Endodermal cell (in vitro differentiated cells): ENCODE results near the gene BTF3. TPM values are rescaled to one million over a fixed set of nuclear protein-coding genes. Genes with fewer than 3 reads are reported as not detected.

Experiments used
- DNase-seq: peaks from one replicate; pipeline ENCODE4 v3.0.0-alpha.2; 2017
- H3K27ac ChIP-seq: 2 replicates; pipeline ENCODE4 v1.5.1; 2013; ENCODE audit warnings: mild to moderate bottlenecking, low read depth, low read length, moderate library complexity
- H3K27me3 ChIP-seq: 2 replicates; pipeline ENCODE4 v1.6.1; 2013; ENCODE audit warnings: mild to moderate bottlenecking, low read length, moderate library complexity; ENCODE audit not compliant: insufficient read depth, control insufficient read depth, poor library complexity, severe bottlenecking
- H3K36me3 ChIP-seq: 2 replicates; pipeline ENCODE4 v1.7.0; 2013; ENCODE audit warnings: mild to moderate bottlenecking, low read length, moderate library complexity; ENCODE audit not compliant: control insufficient read depth, insufficient read depth
- H3K4me1 ChIP-seq: one replicate; pipeline ENCODE4 v1.7.0; 2013; ENCODE audit warnings: low read length; ENCODE audit not compliant: control insufficient read depth, insufficient read depth
- H3K4me3 ChIP-seq: 2 replicates; pipeline ENCODE4 v1.5.1; 2013; ENCODE audit warnings: mild to moderate bottlenecking, low read length, moderate library complexity
- H3K9ac ChIP-seq: 2 replicates; pipeline ENCODE4 v1.6.1; 2013; ENCODE audit warnings: mild to moderate bottlenecking, low read length, moderate library complexity; ENCODE audit not compliant: poor library complexity, severe bottlenecking; ENCODE audit errors: extremely low read depth
- H3K9me3 ChIP-seq: 2 replicates; pipeline ENCODE4 v1.6.1; 2013; ENCODE audit warnings: mild to moderate bottlenecking, low read length, moderate library complexity; ENCODE audit not compliant: control insufficient read depth
- H3K27ac Mint-ChIP-seq: 2 replicates; pipeline ENCODE4 v1.8.0; 2020; ENCODE audit warnings: mixed read lengths
- H3K27me3 Mint-ChIP-seq: 2 replicates; pipeline ENCODE4 v1.8.0; 2021; ENCODE audit warnings: mild to moderate bottlenecking, mixed read lengths; ENCODE audit not compliant: insufficient read depth
- H3K36me3 Mint-ChIP-seq: 2 replicates; pipeline ENCODE4 v1.8.0; 2020; ENCODE audit warnings: low read depth, mixed read lengths
- H3K4me1 Mint-ChIP-seq: 2 replicates; pipeline ENCODE4 v1.8.0; 2020; ENCODE audit warnings: mixed read lengths
- H3K4me3 Mint-ChIP-seq: 2 replicates; pipeline ENCODE4 v1.8.0; 2020; ENCODE audit warnings: mild to moderate bottlenecking, moderate library complexity, mixed read lengths
- H3K9me3 Mint-ChIP-seq: 2 replicates; pipeline ENCODE4 v1.8.0; 2020; ENCODE audit warnings: mild to moderate bottlenecking, mixed read lengths
- CTCF ChIP-seq: fragments of 200-600 bp; sonication (generic); conservative IDR thresholded peaks from 2 replicates; pipeline ENCODE4 v1.5.0; 2021; ENCODE audit warnings: antibody characterized with exemption, mild to moderate bottlenecking
- WGBS, 2 experiments: methylation state at CpG; one replicate each; pipeline versions ENCODE4 v1.1.5 to v1.1.7; 2013; ENCODE audit warnings: missing lambda C conversion rate in 2 of 2, mixed read lengths in 1 of 2; ENCODE audit not compliant: insufficient coverage in 1 of 2, insufficient read length in 1 of 2; 5-methylcytosine and 5-hydroxymethylcytosine counted together
- total RNA-seq, 2 donors: library from RNA; stranded (reverse); fragmentation: NEBNext Ultra II Directional in 1 of 2; extraction: Animal tissue kit (Norgen Biotek cat#: 25700) in 1 of 2; gene quantifications; 2 replicates in 1 of 2; 3 replicates in 1 of 2; pipeline ENCODE4 v1.2.1, GENCODE V29; 2021

The BTF3 gene
- total RNA-seq, 2 donors from 2014 or later: 671 to 739 TPM

- Histone ChIP-seq H3K27me3 (no peaks in the 10 kb centered on the region), H3K4me1 (no peaks in the 10 kb centered on the region), H3K9ac (no peak overlapping the region), H3K9me3 (peaks cover 16% of the 10 kb centered on the region), H3K27ac (no peak overlapping the region), H3K4me3 (no peak overlapping the region), H3K36me3 (no peaks in the 10 kb centered on the region)
- 91 to 95% methylated on average over 2 of the region's 2 CpGs for WGBS, 2 experiments
- no peak for DNase-seq
- no peak for TF ChIP-seq CTCF
- no peak overlapping the region for H3K27ac Mint-ChIP-seq
- H3K4me3 Mint-ChIP-seq: no peak overlapping the region
- H3K4me1 Mint-ChIP-seq: no peaks in the 10 kb centered on the region
- H3K36me3 Mint-ChIP-seq: no peaks in the 10 kb centered on the region
- peaks cover 13% of the 10 kb centered on the region for H3K9me3 Mint-ChIP-seq
- peaks cover 10% of the 10 kb centered on the region for H3K27me3 Mint-ChIP-seq
Measured at GRCh38 chr5:73539730-73540129, 41.5 kb downstream of the BTF3 start.

- no peak overlapping the region for H3K4me3 Mint-ChIP-seq
- H3K4me1 Mint-ChIP-seq: no peaks in the 10 kb centered on the region
- 80 to 83% methylated on average over 2 to 3 of the region's 3 CpGs for WGBS, 2 experiments
- no peak overlapping the region for H3K27ac Mint-ChIP-seq
- no peaks in the 10 kb centered on the region for H3K27me3 ChIP-seq
- H3K27me3 Mint-ChIP-seq: peaks cover 8% of the 10 kb centered on the region
- no peak for TF ChIP-seq CTCF
- no peak overlapping the region for H3K9ac ChIP-seq
- H3K9me3 ChIP-seq: peaks cover 12% of the 10 kb centered on the region
- no peak overlapping the region for H3K4me3 ChIP-seq
- no peaks in the 10 kb centered on the region for H3K36me3 ChIP-seq
- H3K27ac ChIP-seq: no peak overlapping the region
- no peaks in the 10 kb centered on the region for H3K36me3 Mint-ChIP-seq
- no peak for DNase-seq
- no peaks in the 10 kb centered on the region for H3K4me1 ChIP-seq
- peaks cover 8% of the 10 kb centered on the region for H3K9me3 Mint-ChIP-seq
Measured at GRCh38 chr5:73540192-73540591, 42.0 kb downstream of the BTF3 start.

- Histone ChIP-seq H3K9ac (no peak overlapping the region), H3K9me3 (no peaks in the 10 kb centered on the region), H3K36me3 (no peaks in the 10 kb centered on the region), H3K27me3 (no peaks in the 10 kb centered on the region), H3K27ac (no peak overlapping the region), H3K4me1 (no peaks in the 10 kb centered on the region), H3K4me3 (no peak overlapping the region)
- H3K36me3 Mint-ChIP-seq: no peaks in the 10 kb centered on the region
- no peak overlapping the region for H3K4me3 Mint-ChIP-seq
- no peak for TF ChIP-seq CTCF
- no peaks in the 10 kb centered on the region for H3K9me3 Mint-ChIP-seq
- H3K4me1 Mint-ChIP-seq: no peaks in the 10 kb centered on the region
- peaks cover 8% of the 10 kb centered on the region for H3K27me3 Mint-ChIP-seq
- DNase-seq: no peak
- 75 to 78% methylated on average over 1 to 4 of the region's 4 CpGs for WGBS, 2 experiments
- no peak overlapping the region for H3K27ac Mint-ChIP-seq
Measured at GRCh38 chr5:73542020-73542419, 43.8 kb downstream of the BTF3 start.
